Sigmoid colon (tissue), 7 donors: ENCODE measurements around the gene TAS2R4. TPM values are rescaled to one million over a fixed set of nuclear protein-coding genes. Genes with fewer than 3 reads are reported as not detected.
"Not testable (repeated sequence)": the region's sequence is repeated elsewhere in the genome, so short reads cannot be mapped to it uniquely, and the experiment has no call there.

Experiments used
- DNase-seq: peaks from one replicate; pipeline ENCODE4 v3.0.0-alpha.2; 2019
- H3K27ac ChIP-seq, 4 donors: fragments of 200-600 bp; sonication (generic); one replicate each; pipeline ENCODE4 v1.5.1; 2016 to 2019; ENCODE audit warnings: mild to moderate bottlenecking in 1 of 4
- H3K27me3 ChIP-seq, 3 donors: fragments of 200-600 bp; sonication (generic); one replicate each; pipeline ENCODE4 v1.5.1; 2019; ENCODE audit warnings: mild to moderate bottlenecking in 1 of 3
- H3K36me3 ChIP-seq, 4 donors: fragments of 200-600 bp; sonication (generic); one replicate each; pipeline ENCODE4 v1.5.1; 2016 to 2019
- H3K4me1 ChIP-seq, 4 donors: fragments of 200-600 bp; sonication (generic); one replicate each; pipeline ENCODE4 v1.5.1; 2017 to 2019
- H3K4me3 ChIP-seq, 4 donors: fragments of 200-600 bp; sonication (generic); one replicate each; pipeline ENCODE4 v1.5.1; 2017 to 2019; ENCODE audit warnings: mild to moderate bottlenecking in 2 of 4, moderate library complexity in 1 of 4
- H3K9me3 ChIP-seq, 4 donors: fragments of 200-600 bp in 3 of 4; sonication (generic) in 3 of 4; one replicate each; pipeline versions ENCODE4 v1.5.1 to v1.6.1; 2013 to 2019
- CTCF ChIP-seq, 4 experiments: fragments of 450-650 bp in 3 of 4; fragments of 200-600 bp in 1 of 4; IDR thresholded peaks; one replicate each; pipeline ENCODE4 v1.5.1; 2016 to 2019; ENCODE audit warnings: antibody characterized with exemption in 4 of 4, mild to moderate bottlenecking in 3 of 4, moderate library complexity in 2 of 4
- EP300 ChIP-seq, 4 donors: sonication (generic); formaldehyde crosslinking; IDR thresholded peaks; one replicate each; pipeline ENCODE4 v1.6.1; 2017; ENCODE audit warnings: antibody characterized with exemption in 4 of 4
- POLR2A ChIP-seq, 2 donors: fragments of 450-650 bp; IDR thresholded peaks; one replicate each; pipeline ENCODE4 v1.6.1; 2016; ENCODE audit warnings: antibody characterized with exemption in 2 of 2, mild to moderate bottlenecking in 2 of 2, moderate library complexity in 2 of 2
- POLR2AphosphoS5 ChIP-seq, 4 donors: sonication (generic); formaldehyde crosslinking; IDR thresholded peaks; one replicate each; pipeline ENCODE4 v1.6.1; 2017; ENCODE audit warnings: antibody characterized with exemption in 4 of 4
- WGBS, 2 donors: extraction: QIAGEN DNeasy Blood & Tissue Kit; methylation state at CpG; one replicate each; pipeline ENCODE4 v1.1.7; 2013; 5-methylcytosine and 5-hydroxymethylcytosine counted together
- intact Hi-C: fragments of 100-400 bp; cut with DNase I; formaldehyde crosslinking; loops from one replicate; pipeline ENCODE4 v1.15.1; 2023
- polyA plus RNA-seq, 3 donors: library from polyadenylated mRNA; stranded (reverse); fragments of 200-250 nt; gene quantifications; one replicate each; pipeline ENCODE4 v1.2.3, GENCODE V29; 2013
- total RNA-seq, 4 donors: library from RNA; depleted of rRNA; stranded (reverse); fragments of >200 nt; gene quantifications; one replicate each; pipeline ENCODE4 v1.1.0, GENCODE V29; 2016
- donor health status: healthy with polysubstance abuse.
- donor health status: Bipolar disorder and iron deficiency.
- donor health status: healthy.

Gene TAS2R4
- total and polyA plus RNA-seq, 7 donors: 0.48 to 1.5 (median 1.4) TPM; not detected in 2

GRCh38 chr7:141744131-141744530 is 32.3 kb upstream of the TAS2R4 start:
- Histone ChIP-seq H3K27me3 (no peaks in the 10 kb centered on the region), H3K9me3 (no peaks in the 10 kb centered on the region), H3K36me3 (peaks cover 22 to 93% (median 53%) of the 10 kb centered on the region in 4 donors), H3K4me1 (peaks cover 0 to 19% (median 6%) of the 10 kb centered on the region in 4 donors), H3K27ac (no peak overlapping the region), H3K4me3 (no peak overlapping the region)
- TF ChIP-seq POLR2A (IDR thresholded peaks at IDR 0.05): no peak
- no peak for TF ChIP-seq CTCF (IDR thresholded peaks at IDR 0.05)
- no peak for TF ChIP-seq POLR2AphosphoS5 (IDR thresholded peaks at IDR 0.05)
- TF ChIP-seq EP300 (IDR thresholded peaks at IDR 0.05): no peak
- DNase-seq: no peak
- 92 to 94% methylated on average over 2 of the region's 2 CpGs for WGBS, 2 donors
- intact Hi-C loops: no loop called here

GRCh38 chr7:141748396-141748795 is 28.1 kb upstream of the TAS2R4 start:
- Histone ChIP-seq H3K27ac (no peak overlapping the region), H3K9me3 (peaks cover 8 to 14% (median 11%) of the 10 kb centered on the region in 4 donors), H3K4me3 (no peak overlapping the region), H3K36me3 (peaks cover 34 to 99% (median 68%) of the 10 kb centered on the region in 4 donors), H3K4me1 (no peaks in the 10 kb centered on the region), H3K27me3 (no peaks in the 10 kb centered on the region)
- WGBS, 2 donors: 97 to 98% methylated on average over 2 of the region's 2 CpGs
- intact Hi-C loops: loop anchor here (5.0 kb wide), 1 partner anchor 951 kb away; no protein-coding TSS in a partner anchor
- TF ChIP-seq POLR2AphosphoS5 (IDR thresholded peaks at IDR 0.05) (no peak), POLR2A (IDR thresholded peaks at IDR 0.05) (no peak), EP300 (IDR thresholded peaks at IDR 0.05) (no peak), CTCF (IDR thresholded peaks at IDR 0.05) (no peak)
- no peak for DNase-seq

- H3K9me3 ChIP-seq: peaks cover 8 to 14% (median 11%) of the 10 kb centered on the region in 4 donors
- intact Hi-C loops, H3K27me3 ChIP-seq, DNase-seq, H3K4me3 ChIP-seq, H3K4me1 ChIP-seq, H3K27ac ChIP-seq: not testable (repeated sequence)
- H3K36me3 ChIP-seq: peaks cover 19 to 79% (median 42%) of the 10 kb centered on the region in 4 donors
- 98% methylated on average over 10 of the region's 10 CpGs for WGBS, 2 donors
Observed at GRCh38 chr7:141751904-141752303, 24.6 kb upstream of the TAS2R4 start.

GRCh38 chr7:141752634-141753033 is 23.8 kb upstream of the TAS2R4 start:
- TF ChIP-seq POLR2AphosphoS5 (IDR thresholded peaks at IDR 0.05) (no peak), POLR2A (IDR thresholded peaks at IDR 0.05) (no peak), CTCF (IDR thresholded peaks at IDR 0.05) (peak in 1 of 4 experiments; percentile 21), EP300 (IDR thresholded peaks at IDR 0.05) (no peak)
- WGBS, 2 donors: 98% methylated on average over 13 of the region's 13 CpGs
- H3K36me3 ChIP-seq: peaks cover 19 to 79% (median 44%) of the 10 kb centered on the region in 4 donors
- H3K27ac ChIP-seq: no peak overlapping the region
- intact Hi-C loops: no loop called here
- H3K9me3 ChIP-seq: peaks cover 8 to 14% (median 11%) of the 10 kb centered on the region in 4 donors
- no peak overlapping the region for H3K4me3 ChIP-seq
- no peaks in the 10 kb centered on the region for H3K27me3 ChIP-seq
- H3K4me1 ChIP-seq: no peaks in the 10 kb centered on the region
- no peak for DNase-seq

- intact Hi-C loops: no loop called here
- WGBS, 2 donors: 90 to 98% methylated on average over 6 of the region's 6 CpGs
- H3K9me3 ChIP-seq: peaks cover 8 to 14% (median 11%) of the 10 kb centered on the region in 4 donors
- no peak for TF ChIP-seq POLR2AphosphoS5 (IDR thresholded peaks at IDR 0.05)
- TF ChIP-seq POLR2A (IDR thresholded peaks at IDR 0.05): no peak
- peak in 1 of 4 experiments; percentile 26 for TF ChIP-seq CTCF (IDR thresholded peaks at IDR 0.05)
- no peak for TF ChIP-seq EP300 (IDR thresholded peaks at IDR 0.05)
- H3K27me3 ChIP-seq: no peaks in the 10 kb centered on the region
- H3K27ac ChIP-seq: no peak overlapping the region
- peaks cover 19 to 77% (median 36%) of the 10 kb centered on the region in 4 donors for H3K36me3 ChIP-seq
- DNase-seq: no peak
- no peak overlapping the region for H3K4me3 ChIP-seq
- H3K4me1 ChIP-seq: no peaks in the 10 kb centered on the region
Observed at GRCh38 chr7:141754939-141755338, 21.5 kb upstream of the TAS2R4 start.
